WERI-Rb-1 (cell line): ENCODE measurements around the gene PDK4.

Experiments used
- DNase-seq: peaks from one replicate; pipeline ENCODE4 v3.0.0-alpha.2; 2020
- H3K27ac ChIP-seq: fragments of 250-450 bp; sonication (Bioruptor Pico); 2 replicates; pipeline ENCODE4 v1.5.1; 2020; ENCODE audit warnings: mild to moderate bottlenecking, moderate library complexity
- H3K27me3 ChIP-seq: fragments of 250-450 bp; sonication (Bioruptor Pico); 2 replicates; pipeline ENCODE4 v1.5.1; 2021; ENCODE audit warnings: mild to moderate bottlenecking, low read depth, moderate library complexity; ENCODE audit not compliant: insufficient read depth, severe bottlenecking
- H3K36me3 ChIP-seq: fragments of 250-450 bp; sonication (Bioruptor Pico); 2 replicates; pipeline ENCODE4 v1.5.1; 2020; ENCODE audit warnings: mild to moderate bottlenecking, moderate library complexity
- H3K4me3 ChIP-seq: 2 replicates; pipeline ENCODE4 v1.5.1; 2011; ENCODE audit warnings: low read depth, mild to moderate bottlenecking, control low read depth, low read length
- H3K9me3 ChIP-seq: fragments of 250-450 bp; sonication (Bioruptor Pico); 2 replicates; pipeline ENCODE4 v1.5.1; 2021; ENCODE audit warnings: mild to moderate bottlenecking, moderate library complexity; ENCODE audit not compliant: severe bottlenecking
- CTCF ChIP-seq: IDR thresholded peaks from 2 replicates; pipeline ENCODE4 v1.5.1; 2011; ENCODE audit warnings: low read depth, mild to moderate bottlenecking, control low read depth, inconsistent platforms, low read length

PDK4 gene

GRCh38 chr7:95585426-95585789 lies 10.9 kb downstream of the PDK4 start:
- Histone ChIP-seq H3K36me3 (no peaks in the 10 kb centered on the region), H3K27ac (no peak overlapping the region), H3K9me3 (no peaks in the 10 kb centered on the region), H3K4me3 (no peak overlapping the region), H3K27me3 (no peaks in the 10 kb centered on the region)
- TF ChIP-seq CTCF, result no peak
- no peak for DNase-seq

GRCh38 chr7:95584769-95585425 lies 11.4 kb downstream of the PDK4 start:
- H3K27me3 ChIP-seq, result no peaks in the 10 kb centered on the region
- no peaks in the 10 kb centered on the region for H3K36me3 ChIP-seq
- DNase-seq, result no peak

GRCh38 chr7:95583834-95584621 lies 12.3 kb downstream of the PDK4 start:
- H3K9me3 ChIP-seq, result no peaks in the 10 kb centered on the region
- no peak for TF ChIP-seq CTCF
- H3K36me3 ChIP-seq, result no peaks in the 10 kb centered on the region
- H3K27me3 ChIP-seq, result no peaks in the 10 kb centered on the region
- DNase-seq, result no peak
- no peak overlapping the region for H3K27ac ChIP-seq
- H3K4me3 ChIP-seq, result no peak overlapping the region

More at GRCh38 chr7:95584769-95585425, 11.4 kb downstream of the PDK4 start:
- no peak overlapping the region for H3K27ac ChIP-seq
- no peak overlapping the region for H3K4me3 ChIP-seq
- no peaks in the 10 kb centered on the region for H3K9me3 ChIP-seq
- no peak for TF ChIP-seq CTCF

GRCh38 chr7:95582578-95583293 lies 13.6 kb downstream of the PDK4 start:
- no peaks in the 10 kb centered on the region for H3K36me3 ChIP-seq
- no peak for TF ChIP-seq CTCF
- no peaks in the 10 kb centered on the region for H3K9me3 ChIP-seq
- H3K4me3 ChIP-seq, result no peak overlapping the region
- H3K27ac ChIP-seq, result no peak overlapping the region
- no peak for DNase-seq
- no peaks in the 10 kb centered on the region for H3K27me3 ChIP-seq

GRCh38 chr7:95581467-95581866 lies 14.8 kb downstream of the PDK4 start:
- Histone ChIP-seq H3K4me3 (no peak overlapping the region), H3K27ac (no peak overlapping the region), H3K36me3 (no peaks in the 10 kb centered on the region), H3K27me3 (no peaks in the 10 kb centered on the region), H3K9me3 (no peaks in the 10 kb centered on the region)
- DNase-seq, result no peak
- TF ChIP-seq CTCF, result no peak
